COR-L47 (cell line): ENCODE measurements around the gene IL3.

ENCODE experiments used
- DNase-seq: peaks from one replicate; lab custom pipeline; 2025; lab: John Stamatoyannopoulos, UW

IL3 gene

DNA sequence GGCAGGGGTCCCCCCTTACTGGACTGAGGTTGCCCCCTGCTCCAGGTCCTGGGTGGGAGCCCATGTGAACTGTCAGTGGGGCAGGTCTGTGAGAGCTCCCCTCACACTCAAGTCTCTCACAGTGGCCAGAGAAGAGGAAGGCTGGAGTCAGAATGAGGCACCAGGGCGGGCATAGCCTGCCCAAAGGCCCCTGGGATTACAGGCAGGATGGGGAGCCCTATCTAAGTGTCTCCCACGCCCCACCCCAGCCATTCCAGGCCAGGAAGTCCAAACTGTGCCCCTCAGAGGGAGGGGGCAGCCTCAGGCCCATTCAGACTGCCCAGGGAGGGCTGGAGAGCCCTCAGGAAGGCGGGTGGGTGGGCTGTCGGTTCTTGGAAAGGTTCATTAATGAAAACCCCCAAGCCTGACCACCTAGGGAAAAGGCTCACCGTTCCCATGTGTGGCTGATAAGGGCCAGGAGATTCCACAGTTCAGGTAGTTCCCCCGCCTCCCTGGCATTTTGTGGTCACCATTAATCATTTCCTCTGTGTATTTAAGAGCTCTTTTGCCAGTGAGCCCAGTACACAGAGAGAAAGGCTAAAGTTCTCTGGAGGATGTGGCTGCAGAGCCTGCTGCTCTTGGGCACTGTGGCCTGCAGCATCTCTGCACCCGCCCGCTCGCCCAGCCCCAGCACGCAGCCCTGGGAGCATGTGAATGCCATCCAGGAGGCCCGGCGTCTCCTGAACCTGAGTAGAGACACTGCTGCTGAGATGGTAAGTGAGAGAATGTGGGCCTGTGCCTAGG is 13.0 kb downstream of the IL3 start, which contains the start of gene CSF2:
Gene CSF2, plus strand, starts transcription at position 559 of the 783 bp plus-strand sequence. Its CDS starts 35 bp downstream, at position 594.
- no peak for DNase-seq

DNA sequence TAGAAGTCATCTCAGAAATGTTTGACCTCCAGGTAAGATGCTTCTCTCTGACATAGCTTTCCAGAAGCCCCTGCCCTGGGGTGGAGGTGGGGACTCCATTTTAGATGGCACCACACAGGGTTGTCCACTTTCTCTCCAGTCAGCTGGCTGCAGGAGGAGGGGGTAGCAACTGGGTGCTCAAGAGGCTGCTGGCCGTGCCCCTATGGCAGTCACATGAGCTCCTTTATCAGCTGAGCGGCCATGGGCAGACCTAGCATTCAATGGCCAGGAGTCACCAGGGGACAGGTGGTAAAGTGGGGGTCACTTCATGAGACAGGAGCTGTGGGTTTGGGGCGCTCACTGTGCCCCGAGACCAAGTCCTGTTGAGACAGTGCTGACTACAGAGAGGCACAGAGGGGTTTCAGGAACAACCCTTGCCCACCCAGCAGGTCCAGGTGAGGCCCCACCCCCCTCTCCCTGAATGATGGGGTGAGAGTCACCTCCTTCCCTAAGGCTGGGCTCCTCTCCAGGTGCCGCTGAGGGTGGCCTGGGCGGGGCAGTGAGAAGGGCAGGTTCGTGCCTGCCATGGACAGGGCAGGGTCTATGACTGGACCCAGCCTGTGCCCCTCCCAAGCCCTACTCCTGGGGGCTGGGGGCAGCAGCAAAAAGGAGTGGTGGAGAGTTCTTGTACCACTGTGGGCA is 13.8 kb downstream of the IL3 start:
- no peak for DNase-seq

DNA sequence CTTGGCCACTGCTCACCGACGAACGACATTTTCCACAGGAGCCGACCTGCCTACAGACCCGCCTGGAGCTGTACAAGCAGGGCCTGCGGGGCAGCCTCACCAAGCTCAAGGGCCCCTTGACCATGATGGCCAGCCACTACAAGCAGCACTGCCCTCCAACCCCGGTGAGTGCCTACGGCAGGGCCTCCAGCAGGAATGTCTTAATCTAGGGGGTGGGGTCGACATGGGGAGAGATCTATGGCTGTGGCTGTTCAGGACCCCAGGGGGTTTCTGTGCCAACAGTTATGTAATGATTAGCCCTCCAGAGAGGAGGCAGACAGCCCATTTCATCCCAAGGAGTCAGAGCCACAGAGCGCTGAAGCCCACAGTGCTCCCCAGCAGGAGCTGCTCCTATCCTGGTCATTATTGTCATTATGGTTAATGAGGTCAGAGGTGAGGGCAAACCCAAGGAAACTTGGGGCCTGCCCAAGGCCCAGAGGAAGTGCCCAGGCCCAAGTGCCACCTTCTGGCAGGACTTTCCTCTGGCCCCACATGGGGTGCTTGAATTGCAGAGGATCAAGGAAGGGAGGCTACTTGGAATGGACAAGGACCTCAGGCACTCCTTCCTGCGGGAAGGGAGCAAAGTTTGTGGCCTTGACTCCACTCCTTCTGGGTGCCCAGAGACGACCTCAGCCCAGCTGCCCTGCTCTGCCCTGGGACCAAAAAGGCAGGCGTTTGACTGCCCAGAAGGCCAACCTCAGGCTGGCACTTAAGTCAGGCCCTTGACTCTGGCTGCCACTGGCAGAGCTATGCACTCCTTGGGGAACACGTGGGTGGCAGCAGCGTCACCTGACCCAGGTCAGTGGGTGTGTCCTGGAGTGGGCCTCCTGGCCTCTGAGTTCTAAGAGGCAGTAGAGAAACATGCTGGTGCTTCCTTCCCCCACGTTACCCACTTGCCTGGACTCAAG is 14.6 kb downstream of the IL3 start:
- no peak for DNase-seq

DNA sequence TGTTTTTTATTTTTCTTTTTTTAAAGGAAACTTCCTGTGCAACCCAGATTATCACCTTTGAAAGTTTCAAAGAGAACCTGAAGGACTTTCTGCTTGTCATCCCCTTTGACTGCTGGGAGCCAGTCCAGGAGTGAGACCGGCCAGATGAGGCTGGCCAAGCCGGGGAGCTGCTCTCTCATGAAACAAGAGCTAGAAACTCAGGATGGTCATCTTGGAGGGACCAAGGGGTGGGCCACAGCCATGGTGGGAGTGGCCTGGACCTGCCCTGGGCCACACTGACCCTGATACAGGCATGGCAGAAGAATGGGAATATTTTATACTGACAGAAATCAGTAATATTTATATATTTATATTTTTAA is 15.2 kb downstream of the IL3 start:
- DNase-seq = no peak

DNA sequence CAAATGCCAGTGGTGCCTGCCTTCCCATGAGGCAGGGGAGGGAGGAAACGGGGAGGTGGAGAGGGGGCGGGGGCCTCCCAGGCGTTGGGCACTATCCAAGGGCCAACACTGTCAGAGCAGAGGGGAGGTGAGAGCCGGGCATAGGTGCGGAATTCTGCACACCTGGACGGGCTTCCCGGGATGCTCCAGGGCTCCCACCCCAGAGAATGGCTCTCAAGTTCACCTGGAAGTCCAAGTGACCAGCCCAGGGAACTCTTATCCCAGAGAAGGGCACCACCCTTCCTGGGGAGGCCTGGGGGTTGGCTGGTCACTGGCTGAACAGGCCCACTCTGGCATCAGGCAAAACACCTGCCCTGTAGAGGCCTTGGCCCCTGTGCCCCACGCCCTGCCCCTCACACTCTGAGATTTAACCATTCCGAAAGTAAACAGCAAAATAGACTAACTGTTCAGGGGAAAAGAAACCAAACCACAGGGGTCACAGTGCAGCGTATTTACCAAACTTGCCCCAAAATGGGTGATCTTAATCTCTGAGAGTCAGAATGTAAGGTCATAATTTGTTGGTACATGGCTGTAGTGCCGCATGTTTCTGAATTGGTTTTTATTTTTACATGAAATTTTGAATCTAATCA is 15.9 kb downstream of the IL3 start:
- DNase-seq = no peak

DNA sequence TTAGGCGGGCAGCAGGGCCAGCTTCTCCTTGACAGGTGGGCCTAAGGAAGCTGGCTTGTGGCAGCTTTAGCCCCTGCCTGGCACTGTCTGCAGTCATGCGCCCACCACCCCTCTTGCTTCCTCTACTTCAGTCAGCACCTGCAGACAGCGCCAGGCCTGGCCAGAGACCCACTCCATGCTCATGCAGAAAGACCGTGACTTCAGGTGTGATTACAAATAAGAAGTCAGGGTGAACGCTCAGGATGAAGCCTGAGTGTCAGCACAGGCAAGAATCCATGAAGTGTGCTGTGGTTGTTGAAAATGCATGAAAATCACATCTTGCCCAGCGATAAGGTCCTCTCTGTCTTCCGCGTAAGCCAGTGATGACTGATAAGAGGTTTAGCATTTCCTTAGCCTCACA is 16.5 kb downstream of the IL3 start:
- DNase-seq = no peak

DNA sequence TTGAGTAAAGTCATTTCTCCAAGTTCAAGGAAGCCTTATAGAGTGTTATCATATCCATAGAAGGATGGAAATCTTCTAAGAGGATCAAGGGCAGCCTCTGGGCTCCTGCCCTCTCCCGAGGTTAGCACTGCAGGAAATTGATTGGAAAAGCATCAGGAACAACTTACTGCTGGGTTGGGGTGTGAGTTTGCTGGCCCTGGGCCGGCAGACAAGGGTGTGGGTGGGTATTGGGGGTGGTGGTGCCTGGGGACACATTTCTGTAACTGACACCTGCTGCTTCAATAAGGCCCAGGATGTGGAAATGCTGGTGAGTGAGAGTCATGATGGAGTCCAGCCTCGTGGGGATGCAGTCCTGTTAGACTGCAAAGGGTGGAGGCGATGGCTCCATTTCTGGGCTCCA is 18.6 kb downstream of the IL3 start:
- no peak for DNase-seq

DNA sequence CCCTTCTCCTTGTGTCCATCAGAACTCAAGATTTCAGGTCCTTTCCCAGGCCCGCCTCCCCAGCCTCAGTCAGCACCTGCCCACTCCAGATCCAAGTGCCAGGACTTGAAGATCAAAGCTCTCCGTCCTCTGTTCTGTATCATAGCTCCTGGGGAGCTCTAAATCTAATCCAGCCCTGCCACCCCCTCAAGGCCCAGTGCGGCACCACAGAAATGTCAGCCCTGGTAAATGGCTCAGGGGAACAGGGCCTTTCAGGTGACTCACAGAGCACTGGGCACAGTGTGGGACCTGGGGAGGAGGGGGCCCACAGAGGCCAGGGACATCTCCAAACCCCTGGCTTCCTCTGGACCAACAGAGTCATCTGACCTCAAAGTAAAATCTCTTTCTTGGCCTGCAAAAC is 19.2 kb downstream of the IL3 start:
- no peak for DNase-seq

DNA sequence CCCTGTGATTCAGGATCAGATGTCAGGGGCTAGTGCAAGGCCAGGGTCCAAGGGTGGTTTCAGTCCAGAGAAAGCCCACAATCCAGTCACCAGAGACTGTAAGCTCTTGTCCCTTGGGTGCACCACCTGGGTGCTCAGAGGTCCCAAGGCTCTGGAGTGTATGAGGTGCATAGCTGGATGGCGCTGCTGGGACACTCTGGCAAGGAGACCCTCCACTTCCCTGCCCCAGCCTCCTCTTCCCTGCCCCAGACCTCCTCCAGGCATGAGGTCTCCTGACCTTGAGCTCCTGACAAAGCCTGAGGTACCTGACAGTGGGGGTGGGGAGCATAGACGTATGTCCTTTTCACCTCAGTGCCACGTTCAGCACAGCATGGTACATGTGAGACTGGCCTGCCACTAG is 20.1 kb downstream of the IL3 start:
- no peak for DNase-seq

DNA sequence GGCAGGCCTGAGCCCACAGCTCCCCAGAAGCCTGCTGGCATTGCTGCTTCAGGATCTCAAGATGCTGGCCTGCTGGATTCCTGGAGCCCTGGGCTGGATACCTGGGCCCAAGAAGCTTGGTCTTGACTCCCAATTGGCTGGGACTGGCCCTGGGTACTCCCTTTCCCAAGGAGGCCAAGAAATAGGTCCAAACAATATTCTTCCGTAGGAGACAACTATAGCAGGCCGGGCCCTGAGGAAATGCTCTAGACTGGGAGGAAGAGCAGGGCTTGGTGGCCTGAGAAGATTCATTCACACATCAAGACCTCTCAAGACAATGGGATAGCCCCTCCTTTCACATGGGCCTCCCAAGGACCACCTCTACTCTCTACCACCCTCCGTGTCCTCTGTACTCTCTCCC is 21.0 kb downstream of the IL3 start:
- DNase-seq = no peak

DNA sequence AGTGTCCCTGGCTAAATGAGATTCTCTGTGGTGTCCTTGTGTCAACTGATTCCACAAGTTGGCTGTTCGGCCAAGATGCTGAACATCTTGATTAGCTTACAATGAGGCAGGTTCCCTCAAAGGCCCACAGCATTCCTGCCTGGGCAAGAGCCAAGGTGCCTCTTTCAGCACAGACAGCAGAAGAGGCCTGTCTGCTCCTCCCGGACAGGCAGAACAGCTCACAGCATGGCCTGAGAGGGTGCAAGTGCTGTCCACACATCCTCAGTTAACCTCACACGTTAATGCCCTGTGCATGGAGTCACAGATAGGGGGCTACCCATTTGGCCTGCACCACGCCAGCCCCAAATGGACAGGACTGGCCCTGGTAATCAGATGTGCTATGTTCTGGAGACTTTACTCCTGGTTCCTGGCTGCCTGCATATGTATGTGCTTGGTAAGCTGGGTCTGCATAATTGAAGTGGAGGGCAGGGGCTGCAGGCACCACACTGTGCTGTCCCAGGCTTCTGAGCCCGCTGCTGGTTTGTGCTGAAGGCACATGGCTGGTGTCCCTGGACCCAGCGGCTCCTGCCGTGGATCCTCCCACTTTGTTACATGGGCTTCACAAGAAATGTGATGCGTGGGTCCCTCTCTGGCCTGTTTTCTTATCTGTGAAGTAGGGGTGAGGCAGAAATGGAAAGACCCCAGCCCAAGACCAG is 22.0 kb downstream of the IL3 start:
- no peak for DNase-seq

DNA sequence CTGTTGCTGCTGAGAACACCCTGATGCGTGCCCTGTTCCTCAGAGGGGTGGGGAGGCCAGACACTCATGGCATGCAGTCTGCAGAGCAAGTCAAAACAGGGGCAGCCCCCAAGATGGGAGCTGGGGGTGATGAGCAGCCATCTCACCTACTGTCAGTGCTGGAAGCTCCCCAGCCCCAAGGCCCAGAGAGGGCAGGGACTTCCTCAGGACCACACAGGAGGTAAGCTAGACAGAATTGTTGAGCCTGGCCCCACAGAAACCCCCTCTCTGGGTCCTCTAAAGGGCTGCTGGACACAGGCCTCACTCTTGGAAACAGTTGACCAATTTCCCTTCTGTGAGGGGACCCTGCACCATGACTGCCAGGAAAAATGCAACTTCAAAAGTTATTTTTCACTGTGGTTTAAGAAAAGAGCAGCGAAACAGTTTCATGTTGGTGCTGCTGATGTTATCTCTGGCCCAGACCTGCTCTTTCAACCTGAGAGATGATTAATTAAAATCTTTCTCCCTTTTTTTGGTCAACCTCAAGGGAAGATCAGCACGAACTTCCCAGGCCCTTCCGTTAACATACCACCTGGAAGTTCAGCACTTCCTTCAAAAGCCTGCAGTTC is 22.7 kb downstream of the IL3 start:
- no peak for DNase-seq

DNA sequence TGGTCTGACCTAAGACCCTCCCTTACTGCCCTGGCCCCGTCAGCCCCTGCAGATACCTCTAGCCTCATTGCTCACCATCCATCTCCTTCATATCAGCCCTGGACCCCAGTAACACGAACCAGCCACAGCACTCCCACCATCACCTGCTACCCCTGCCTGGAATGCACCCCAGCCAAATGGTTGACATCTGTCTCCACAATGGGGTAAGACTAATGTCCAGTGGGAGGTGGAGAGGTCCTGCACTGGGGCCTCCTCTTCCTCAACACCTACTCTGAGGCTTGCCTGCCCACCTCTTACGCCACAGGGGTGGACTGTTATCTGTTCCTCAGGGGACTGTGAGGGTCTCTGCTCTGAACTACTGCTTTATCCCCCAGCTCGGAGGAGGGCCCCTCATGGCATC is 25.2 kb downstream of the IL3 start:
- DNase-seq = no peak

DNA sequence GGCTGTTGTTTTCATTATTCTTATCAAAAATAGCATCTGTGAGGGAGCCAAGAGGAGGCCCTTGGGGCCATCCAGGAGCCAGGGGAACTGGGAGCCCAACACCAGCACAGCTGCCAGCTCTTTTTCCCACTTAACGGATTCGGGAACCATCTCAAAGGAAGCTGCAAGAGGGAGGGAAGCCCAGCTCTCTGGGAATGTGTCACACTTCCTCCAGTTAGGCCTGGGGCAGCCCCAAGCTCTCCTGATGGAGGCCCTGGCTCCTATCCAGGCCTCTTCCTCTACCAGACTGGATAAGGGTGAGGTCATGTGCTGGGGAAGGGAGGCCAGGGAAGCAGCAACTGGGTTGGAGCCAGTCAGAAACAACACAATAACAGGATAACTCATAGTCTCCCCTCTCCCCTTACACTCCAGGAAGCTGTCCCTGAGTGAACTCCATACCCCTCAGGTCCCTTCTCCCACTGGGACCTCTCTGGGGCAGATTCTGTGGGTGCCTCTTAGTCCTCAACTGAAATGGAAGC is 25.9 kb downstream of the IL3 start:
- DNase-seq = no peak

DNA sequence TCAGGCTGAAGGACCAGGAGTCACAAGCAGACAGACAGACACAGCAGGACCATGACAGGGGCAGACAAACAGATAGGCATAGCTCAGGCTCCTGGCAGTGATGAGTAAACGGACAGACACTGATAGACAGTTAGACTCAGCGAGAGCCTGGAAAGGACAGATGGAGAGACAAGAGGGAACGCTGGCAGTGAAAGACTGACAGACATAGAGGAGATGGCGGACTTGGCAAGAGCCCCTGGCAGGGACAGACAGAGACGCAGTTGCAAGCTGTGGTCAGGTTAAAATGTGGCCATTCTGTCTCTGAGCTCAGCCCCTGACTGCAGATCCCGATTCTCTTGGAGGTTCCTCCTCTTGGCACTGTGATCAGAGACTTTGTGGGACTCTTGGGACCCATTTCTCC is 26.7 kb downstream of the IL3 start:
- no peak for DNase-seq

DNA sequence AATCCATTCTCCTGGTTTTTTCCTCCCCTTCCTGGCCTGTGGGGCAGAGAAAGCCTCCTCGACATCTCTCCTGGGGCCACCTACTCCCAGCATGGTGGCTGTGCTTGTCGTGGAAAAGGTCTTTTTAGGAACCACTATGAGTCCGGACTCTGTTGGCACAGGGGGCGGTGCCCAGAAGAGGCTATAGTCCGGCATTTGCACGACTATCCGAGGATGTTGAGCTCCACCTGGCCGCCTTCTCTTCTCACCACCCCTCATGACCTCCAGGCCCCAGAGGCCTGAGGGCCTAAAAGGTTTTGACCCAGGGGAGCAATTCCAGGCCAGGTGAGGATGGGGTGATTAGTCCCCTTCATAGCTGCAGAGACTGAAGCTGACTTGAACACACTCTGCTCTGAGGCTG is 27.2 kb downstream of the IL3 start:
- DNase-seq = no peak

DNA sequence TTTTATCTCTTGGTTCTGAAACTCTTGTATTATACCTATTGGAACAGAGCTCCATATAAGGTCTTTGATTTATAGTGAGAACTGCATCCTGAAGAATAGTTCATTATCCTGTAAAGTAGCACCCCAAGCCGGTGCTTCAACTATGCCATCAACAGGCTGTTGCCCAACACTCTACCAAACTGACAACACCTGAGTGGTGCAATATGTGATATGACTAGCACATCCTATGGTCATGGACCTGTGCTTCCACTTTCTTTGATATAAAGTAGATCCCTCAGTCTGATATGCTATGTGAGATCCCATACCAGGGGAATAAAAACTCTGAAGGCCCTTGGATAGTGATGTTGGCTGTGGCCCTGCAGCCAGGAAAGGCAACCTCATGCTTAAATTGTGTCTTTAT is 28.9 kb downstream of the IL3 start:
- no peak for DNase-seq

DNA sequence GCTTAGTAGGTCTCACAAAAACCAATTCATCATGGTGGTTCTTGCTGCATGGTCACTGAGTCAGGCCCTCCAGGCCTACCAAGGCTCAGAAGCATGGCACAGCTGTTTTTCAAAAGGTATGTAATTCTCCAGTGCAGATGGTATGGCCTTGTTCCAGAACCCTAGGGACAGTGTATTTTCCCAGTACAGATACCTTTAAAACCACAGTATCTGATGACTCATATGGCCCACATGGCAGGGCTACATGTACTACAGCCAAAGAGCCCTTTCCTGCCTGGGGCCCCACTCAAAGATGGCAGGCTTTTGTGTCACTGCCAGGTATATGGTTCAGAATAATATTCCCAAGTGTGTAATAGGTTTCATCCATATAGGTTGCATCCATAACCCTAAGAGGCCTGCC is 29.7 kb downstream of the IL3 start:
- no peak for DNase-seq

DNA sequence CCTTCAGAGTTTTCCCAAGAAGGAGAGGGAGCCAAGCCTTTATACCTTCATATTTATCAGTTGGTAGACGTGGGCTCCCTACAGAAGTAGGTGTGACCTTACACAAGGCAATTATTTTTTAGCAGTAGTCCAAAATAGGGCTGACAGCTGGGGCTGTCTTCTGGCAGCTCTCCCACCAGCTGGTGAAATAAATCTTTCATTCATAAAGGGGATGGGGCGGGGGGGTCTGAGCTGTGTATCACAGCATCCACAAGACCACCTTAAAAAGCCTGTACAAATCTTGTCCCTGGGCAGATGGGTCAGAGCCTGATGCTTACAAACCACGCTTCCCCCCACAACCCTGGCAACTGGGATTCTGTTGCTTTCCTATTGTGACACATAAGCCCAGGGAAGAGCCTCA is 32.8 kb downstream of the IL3 start:
- DNase-seq = no peak

DNA sequence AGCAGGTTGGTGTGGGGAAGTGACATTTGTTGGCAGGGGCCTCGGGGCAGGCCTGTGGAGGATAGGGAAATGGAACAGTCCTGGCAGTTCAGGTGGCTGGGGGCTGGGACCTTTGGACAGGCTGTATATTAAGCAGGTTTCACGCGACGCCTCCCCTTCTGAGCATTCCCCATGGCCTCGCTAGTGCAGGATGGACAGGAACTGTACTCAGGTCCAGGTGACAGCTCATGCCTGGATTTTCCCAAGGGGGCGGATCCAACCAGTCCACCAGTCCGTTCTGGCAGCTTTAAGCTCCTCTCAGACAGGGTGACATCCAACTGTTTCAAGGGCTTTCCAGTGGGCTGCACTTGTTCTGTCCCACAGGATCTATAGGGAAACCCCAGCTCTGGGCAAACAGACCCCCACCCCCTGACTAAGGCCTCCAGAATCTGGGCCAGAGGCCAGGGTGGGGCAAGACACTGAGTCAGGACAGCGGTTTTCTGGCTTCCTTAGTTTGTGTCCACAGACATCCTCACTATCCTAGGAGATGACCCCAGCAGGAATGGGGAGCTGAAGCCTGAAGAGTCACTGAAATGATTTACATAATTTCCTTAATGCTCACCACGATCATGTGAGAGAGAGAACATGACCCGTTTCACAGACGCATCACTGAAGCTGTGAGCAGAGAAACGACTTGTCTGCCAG is 34.1 kb downstream of the IL3 start:
- DNase-seq = no peak

DNA sequence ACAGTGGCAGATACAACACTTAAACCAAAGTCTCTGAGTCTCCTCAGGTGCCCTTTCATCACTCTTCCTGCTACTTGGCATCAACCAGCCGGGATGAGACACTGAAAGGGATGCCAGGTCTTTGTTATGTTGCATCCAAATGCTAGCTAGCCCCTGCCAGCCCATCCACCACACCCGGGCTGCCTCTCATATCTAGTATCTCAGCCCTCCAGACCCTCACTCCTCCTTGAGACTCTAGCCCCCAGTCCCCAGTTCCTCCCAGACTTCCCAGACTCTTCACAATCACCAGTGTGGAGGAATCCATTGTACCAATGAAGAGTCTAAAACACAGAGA is 34.6 kb downstream of the IL3 start:
- no peak for DNase-seq
